Stimulated activated CD8-positive, alpha-beta memory T cell treated with anti-CD3 and anti-CD28 coated beads, Interleukin-2, amount 100 ng/mL, for 1 hour (primary cell): Measurements from ENCODE around the gene CERS6.
"Not testable (repeated sequence)": the region's sequence is repeated elsewhere in the genome, so short reads cannot be mapped to it uniquely, and the experiment has no call there.

Experiments
- DNase-seq, 2 donors: peaks; one replicate each; pipeline ENCODE4 v3.0.0-alpha.2; 2020; ENCODE audit warnings: low read depth in 2 of 2

CERS6 gene

GRCh38 chr2:168641636-168642035, 185.6 kb downstream of the CERS6 start:
- no peak for DNase-seq

- DNase-seq: no peak
Observed at GRCh38 chr2:168642873-168643272, 186.8 kb downstream of the CERS6 start.

- no peak for DNase-seq
Observed at GRCh38 chr2:168643979-168644378, 187.9 kb downstream of the CERS6 start.

- no peak for DNase-seq
Observed at GRCh38 chr2:168645696-168646338, 189.7 kb downstream of the CERS6 start.

- DNase-seq: no peak
Observed at GRCh38 chr2:168649105-168649504, 193.0 kb downstream of the CERS6 start.

- no peak for DNase-seq
Observed at GRCh38 chr2:168649562-168649961, 193.5 kb downstream of the CERS6 start.

GRCh38 chr2:168650139-168650538, 194.1 kb downstream of the CERS6 start:
- no peak for DNase-seq

GRCh38 chr2:168650781-168651180, 194.7 kb downstream of the CERS6 start:
- no peak for DNase-seq

- DNase-seq: no peak
Observed at GRCh38 chr2:168652997-168653921, 197.2 kb downstream of the CERS6 start.

- DNase-seq: no peak
Observed at GRCh38 chr2:168654705-168655104, 198.6 kb downstream of the CERS6 start.

- DNase-seq: no peak
Observed at GRCh38 chr2:168655207-168655606, 199.1 kb downstream of the CERS6 start.

GRCh38 chr2:168657378-168657777, 201.3 kb downstream of the CERS6 start:
- DNase-seq: not testable (repeated sequence)

- no peak for DNase-seq
Observed at GRCh38 chr2:168658706-168659105, 202.6 kb downstream of the CERS6 start.

- no peak for DNase-seq
Observed at GRCh38 chr2:168660870-168661862, 205.1 kb downstream of the CERS6 start.

- DNase-seq: no peak
Observed at GRCh38 chr2:168661863-168662256, 205.8 kb downstream of the CERS6 start.

GRCh38 chr2:168662651-168663208, 206.7 kb downstream of the CERS6 start:
- no peak for DNase-seq

GRCh38 chr2:168663993-168664392, 207.9 kb downstream of the CERS6 start:
- no peak for DNase-seq

GRCh38 chr2:168664715-168665114, 208.6 kb downstream of the CERS6 start:
- DNase-seq: not testable (repeated sequence)

GRCh38 chr2:168666339-168666738, 210.3 kb downstream of the CERS6 start:
- no peak for DNase-seq

- no peak for DNase-seq
Observed at GRCh38 chr2:168667156-168667555, 211.1 kb downstream of the CERS6 start.

- DNase-seq: no peak
Observed at GRCh38 chr2:168669151-168669550, 213.1 kb downstream of the CERS6 start.

- DNase-seq: no peak
Observed at GRCh38 chr2:168670478-168670877, 214.4 kb downstream of the CERS6 start.
